ENCODE results near the gene MRPL10.
A peak's percentile ranks its signal among the peaks of the same experiment; 100 is the strongest.
"Not testable (repeated sequence)": the region's sequence is repeated elsewhere in the genome, so short reads cannot be mapped to it uniquely, and the experiment has no call there.

Gene MRPL10

GRCh38 chr17:47789611-47790561 is 41.5 kb downstream of the MRPL10 start:
- peak; percentile 6 to 19 for DNase-seq

GRCh38 chr17:47785538-47786123 is 45.7 kb downstream of the MRPL10 start:
- DNase-seq: peak; percentile 48 to 62

- no peak for DNase-seq
Measured at GRCh38 chr17:47781397-47781796, 49.9 kb downstream of the MRPL10 start.

- no peak for DNase-seq
Measured at GRCh38 chr17:47778184-47778635, 53.1 kb downstream of the MRPL10 start.

GRCh38 chr17:47776330-47777197 is 54.8 kb downstream of the MRPL10 start:
- DNase-seq: peak; percentile 86 to 87

- DNase-seq: no peak
Measured at GRCh38 chr17:47774987-47775580, 56.3 kb downstream of the MRPL10 start.

GRCh38 chr17:47774331-47774730 is 57.0 kb downstream of the MRPL10 start:
- DNase-seq: no peak

GRCh38 chr17:47773649-47774048 is 57.7 kb downstream of the MRPL10 start:
- DNase-seq: not testable (repeated sequence)

Measured in Kasumi-1 (cell line).